WTC11 (cell line): Measurements from ENCODE around the gene TSEN54.

Source experiments
- FOXP4 ChIP-seq: sonication (generic); formaldehyde crosslinking; IDR thresholded peaks from 2 replicates; pipeline ENCODE4 v1.8.0; 2022; ENCODE audit warnings: mild to moderate bottlenecking, missing genetic modification reagents
- GABPB1 ChIP-seq: sonication (generic); formaldehyde crosslinking; IDR thresholded peaks from 2 replicates; pipeline ENCODE4 v1.8.1; 2023; ENCODE audit warnings: mild to moderate bottlenecking, missing genetic modification reagents
- ZNF263 ChIP-seq: sonication (generic); formaldehyde crosslinking; IDR thresholded peaks from 2 replicates; pipeline ENCODE4 v1.8.1; 2022; ENCODE audit warnings: low read depth, mild to moderate bottlenecking, moderate library complexity, missing genetic modification reagents
- TF ChIP-seq, protein P1 (sequence below): fragments of 250-450 bp; sonication (Bioruptor Pico); IDR thresholded peaks from 2 replicates; pipeline ENCODE4 v1.9.0; 2021; ENCODE audit warnings: mild to moderate bottlenecking

GRCh38 chr17:75509528-75510258, 6.6 kb upstream of the TSEN54 start:
- no peak for TF ChIP-seq ZNF263 (CRISPR knock-in tag)
- no peak for TF ChIP-seq FOXP4 (CRISPR knock-in tag)
- TF ChIP-seq, protein P1, sequence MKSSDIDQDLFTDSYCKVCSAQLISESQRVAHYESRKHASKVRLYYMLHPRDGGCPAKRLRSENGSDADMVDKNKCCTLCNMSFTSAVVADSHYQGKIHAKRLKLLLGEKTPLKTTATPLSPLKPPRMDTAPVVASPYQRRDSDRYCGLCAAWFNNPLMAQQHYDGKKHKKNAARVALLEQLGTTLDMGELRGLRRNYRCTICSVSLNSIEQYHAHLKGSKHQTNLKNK (CRISPR knock-in tag): no peak
- TF ChIP-seq GABPB1 (CRISPR knock-in tag): no peak
